Measurements from ENCODE around the gene VEGFB.

GRCh38 chr11:64266339-64266738, 32.0 kb downstream of the VEGFB start:
- TF ChIP-seq CTCF (IDR thresholded peaks at IDR 0.05), result no peak
- no peak for TF ChIP-seq EP300 (IDR thresholded peaks at IDR 0.05)
- TF ChIP-seq POLR2A (IDR thresholded peaks at IDR 0.05), result no peak

Data from sigmoid colon (tissue), 4 donors.